GM15510 (cell line): ENCODE data around the gene CNTNAP2.

Experiments
- POLR2A ChIP-seq: IDR thresholded peaks from 3 replicates; pipeline ENCODE4 v1.6.1; 2011; ENCODE audit warnings: borderline replicate concordance; ENCODE audit not compliant: insufficient read length; ENCODE audit errors: extremely low read depth

The CNTNAP2 gene

GRCh38 chr7:147436718-147437117 is 1320.1 kb downstream of the CNTNAP2 start:
- TF ChIP-seq POLR2A, result no peak

- no peak for TF ChIP-seq POLR2A
Observed at GRCh38 chr7:147438216-147438615, 1321.6 kb downstream of the CNTNAP2 start.

- TF ChIP-seq POLR2A, result no peak
Observed at GRCh38 chr7:147443942-147444341, 1327.3 kb downstream of the CNTNAP2 start.

- no peak for TF ChIP-seq POLR2A
Observed at GRCh38 chr7:147452816-147453215, 1336.2 kb downstream of the CNTNAP2 start.

GRCh38 chr7:147465223-147465622 is 1348.6 kb downstream of the CNTNAP2 start:
- no peak for TF ChIP-seq POLR2A

GRCh38 chr7:147472556-147472955 is 1356.0 kb downstream of the CNTNAP2 start:
- TF ChIP-seq POLR2A, result no peak

- no peak for TF ChIP-seq POLR2A
Observed at GRCh38 chr7:147474862-147475261, 1358.3 kb downstream of the CNTNAP2 start.

GRCh38 chr7:147477526-147477925 is 1360.9 kb downstream of the CNTNAP2 start:
- TF ChIP-seq POLR2A, result no peak

GRCh38 chr7:147478796-147479195 is 1362.2 kb downstream of the CNTNAP2 start:
- TF ChIP-seq POLR2A, result no peak

- TF ChIP-seq POLR2A, result no peak
Observed at GRCh38 chr7:147483634-147484292, 1367.2 kb downstream of the CNTNAP2 start.

GRCh38 chr7:147485660-147486210 is 1369.1 kb downstream of the CNTNAP2 start:
- no peak for TF ChIP-seq POLR2A

GRCh38 chr7:147492606-147493005 is 1376.0 kb downstream of the CNTNAP2 start:
- TF ChIP-seq POLR2A, result no peak

GRCh38 chr7:147496209-147496608 is 1379.6 kb downstream of the CNTNAP2 start:
- TF ChIP-seq POLR2A, result no peak

GRCh38 chr7:147497246-147497645 is 1380.6 kb downstream of the CNTNAP2 start:
- TF ChIP-seq POLR2A, result no peak

GRCh38 chr7:147498081-147498480 is 1381.5 kb downstream of the CNTNAP2 start:
- no peak for TF ChIP-seq POLR2A

GRCh38 chr7:147509035-147509501 is 1392.5 kb downstream of the CNTNAP2 start:
- TF ChIP-seq POLR2A, result no peak
